Activated CD4-positive, CD25-positive, alpha-beta regulatory T cell (primary cell): Measurements from ENCODE around the gene CPNE7.
"Not testable (repeated sequence)": the region's sequence is repeated elsewhere in the genome, so short reads cannot be mapped to it uniquely, and the experiment has no call there.

Experiments
- DNase-seq, 4 experiments: peaks; one replicate each; lab custom pipeline; 2025; lab: John Stamatoyannopoulos, UW

Gene CPNE7

DNA sequence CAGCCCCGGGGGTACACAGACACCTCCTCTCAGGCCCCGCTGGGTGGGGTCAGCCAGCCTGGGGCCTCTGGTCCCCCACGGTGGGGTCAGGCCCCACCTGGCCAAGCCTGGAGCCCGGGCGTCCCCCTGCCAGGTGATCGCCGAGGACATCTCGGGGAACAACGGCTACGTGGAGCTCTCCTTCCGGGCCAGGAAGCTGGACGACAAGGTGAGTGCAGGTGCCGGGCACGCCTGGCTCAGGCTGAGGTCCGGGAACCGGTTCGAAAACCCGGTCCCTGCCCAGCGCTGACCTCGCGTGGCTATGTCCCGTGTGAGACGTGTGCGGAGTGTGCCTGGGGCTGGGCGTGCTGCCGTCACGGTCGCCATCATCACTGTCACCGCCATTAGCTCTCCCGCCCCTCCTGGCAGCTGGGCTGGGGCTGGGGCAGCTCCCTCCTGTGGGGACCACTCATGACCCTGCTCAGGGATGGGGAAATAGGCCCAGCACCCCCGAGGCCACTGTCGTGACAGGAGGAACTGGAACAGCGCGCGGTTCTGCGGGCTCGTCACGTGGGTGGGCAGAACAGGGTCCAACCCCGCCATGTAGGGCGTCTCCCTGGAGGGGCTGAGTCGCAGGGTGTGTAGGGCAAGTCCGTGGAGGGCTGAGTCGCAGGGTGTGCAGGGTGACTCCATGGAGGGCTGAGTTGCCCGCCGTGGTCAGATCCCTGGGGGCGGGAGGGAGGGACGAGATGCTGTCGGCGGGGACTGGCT, 8.5 kb downstream of the CPNE7 start:
- no peak for DNase-seq

DNA sequence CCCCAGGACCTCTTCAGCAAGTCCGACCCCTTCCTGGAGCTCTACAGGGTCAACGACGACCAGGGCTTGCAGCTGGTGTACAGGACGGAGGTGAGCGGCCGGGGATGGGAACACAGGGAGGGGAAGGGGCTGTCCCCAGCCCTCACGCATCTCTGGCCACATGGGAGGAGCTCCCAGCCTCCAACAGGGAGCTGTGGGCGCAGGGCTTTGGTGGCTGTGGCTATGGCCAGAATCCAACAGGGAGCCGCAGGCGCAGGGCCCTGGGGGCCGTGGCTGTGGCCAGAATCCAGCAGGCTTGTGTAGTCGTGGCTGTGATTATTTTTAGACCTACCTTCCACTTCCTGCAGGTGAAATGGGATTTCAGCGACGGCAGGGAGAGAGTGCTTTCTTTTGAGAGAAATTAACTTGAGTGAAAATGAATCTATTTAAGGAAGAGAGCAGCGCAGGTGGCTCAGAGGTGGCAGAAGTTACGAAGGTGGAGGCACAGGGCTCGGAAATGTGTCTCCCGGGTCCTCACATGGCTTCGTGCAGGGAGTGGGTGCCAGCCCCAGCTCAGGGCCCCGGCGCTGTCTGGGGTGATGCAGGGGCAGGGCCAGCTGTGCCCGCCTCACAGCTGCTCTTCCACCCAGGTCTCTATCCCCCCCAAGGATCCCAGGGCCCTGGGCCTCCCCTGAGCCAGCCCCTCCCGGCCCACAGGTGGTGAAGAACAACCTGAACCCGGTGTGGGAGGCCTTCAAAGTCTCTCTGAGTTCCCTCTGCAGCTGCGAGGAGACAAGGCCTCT, 9.4 kb downstream of the CPNE7 start:
- no peak for DNase-seq

DNA sequence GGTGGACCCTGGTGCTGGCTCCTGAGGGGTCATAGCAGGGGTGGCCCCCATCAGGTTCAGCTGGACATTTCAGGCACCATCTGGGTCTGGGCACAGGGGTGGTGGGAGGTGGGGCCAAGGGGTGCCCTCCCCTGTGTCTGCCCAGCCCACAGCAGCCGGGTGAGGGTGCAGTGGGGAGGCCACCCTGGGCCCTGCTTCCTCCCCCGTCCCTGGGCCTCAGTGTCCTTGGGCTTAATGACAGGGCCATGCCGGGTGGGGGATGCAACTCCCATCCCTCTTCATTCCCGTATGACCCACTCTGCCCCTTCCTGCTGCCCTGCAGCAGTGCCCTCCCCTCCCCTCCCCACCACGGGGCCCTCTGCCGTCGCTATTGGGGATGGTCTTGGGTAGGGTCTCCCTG, 10.7 kb downstream of the CPNE7 start:
- DNase-seq = no peak

DNA sequence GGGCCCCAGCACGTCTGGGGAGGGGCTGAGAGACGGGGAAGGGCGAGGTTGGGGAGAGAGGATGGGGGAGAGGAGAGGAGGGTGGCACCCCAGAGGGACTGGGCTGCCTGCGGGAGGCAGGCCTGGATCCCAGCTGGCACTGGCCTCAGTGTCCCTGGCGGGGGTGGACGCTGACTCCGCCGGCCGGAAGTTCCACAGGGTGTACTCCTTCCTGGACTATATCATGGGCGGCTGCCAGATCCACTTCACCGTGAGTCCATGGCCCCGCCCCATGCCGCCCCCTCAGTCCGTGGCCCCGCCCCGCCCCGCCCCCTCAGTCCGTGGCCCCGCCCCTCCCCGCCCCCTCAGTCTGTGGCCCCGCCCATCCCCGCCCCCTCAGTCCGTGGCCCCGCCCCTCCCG, 11.3 kb downstream of the CPNE7 start:
- DNase-seq = no peak

DNA sequence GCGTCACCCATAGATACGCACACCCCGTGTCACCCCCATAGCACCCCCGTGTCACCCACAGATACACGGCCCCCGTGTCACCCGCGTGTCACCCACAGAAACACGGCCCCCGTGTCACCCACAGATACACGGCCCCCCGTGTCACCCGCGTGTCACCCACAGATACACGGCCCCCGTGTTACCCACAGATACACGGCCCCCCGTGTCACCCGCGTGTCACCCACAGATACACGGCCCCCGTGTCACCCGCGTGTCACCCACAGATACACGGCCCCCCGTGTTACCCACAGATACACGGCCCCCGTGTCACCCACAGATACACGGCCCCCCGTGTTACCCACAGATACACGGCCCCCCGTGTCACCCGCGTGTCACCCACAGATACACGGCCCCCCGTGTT, 12.1 kb downstream of the CPNE7 start:
- not testable (repeated sequence) for DNase-seq

DNA sequence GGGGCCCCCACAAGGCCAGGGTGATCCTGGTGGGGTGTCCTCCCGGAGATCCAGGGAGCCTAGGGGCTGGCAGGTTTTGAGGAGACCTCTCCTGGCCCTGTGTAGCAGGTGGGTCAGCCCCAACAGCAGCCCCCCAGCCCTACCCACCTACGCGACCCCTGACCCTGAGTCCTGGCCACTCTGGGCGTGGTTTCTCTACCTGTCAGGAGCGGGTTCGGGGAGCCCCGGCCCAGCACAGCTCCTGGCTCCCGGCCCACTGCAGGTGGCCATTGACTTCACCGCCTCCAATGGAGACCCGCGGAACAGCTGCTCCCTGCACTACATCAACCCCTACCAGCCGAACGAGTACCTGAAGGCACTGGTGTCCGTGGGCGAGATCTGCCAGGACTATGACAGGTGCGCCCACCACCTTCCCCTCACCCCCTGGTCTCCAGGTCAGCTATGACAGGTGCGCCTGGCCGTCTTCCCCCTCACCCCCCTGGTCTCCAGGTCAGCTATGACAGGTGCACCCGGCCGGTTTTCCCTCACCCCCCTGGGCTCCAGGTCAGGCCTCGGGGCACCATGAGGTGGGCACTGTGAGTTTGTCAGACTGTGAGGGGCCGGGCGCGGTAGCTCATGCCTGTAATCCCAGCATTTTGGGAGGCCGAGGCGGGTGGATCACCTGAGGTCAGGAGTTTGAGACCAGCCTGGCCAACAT, 13.0 kb downstream of the CPNE7 start:
- DNase-seq = no peak

DNA sequence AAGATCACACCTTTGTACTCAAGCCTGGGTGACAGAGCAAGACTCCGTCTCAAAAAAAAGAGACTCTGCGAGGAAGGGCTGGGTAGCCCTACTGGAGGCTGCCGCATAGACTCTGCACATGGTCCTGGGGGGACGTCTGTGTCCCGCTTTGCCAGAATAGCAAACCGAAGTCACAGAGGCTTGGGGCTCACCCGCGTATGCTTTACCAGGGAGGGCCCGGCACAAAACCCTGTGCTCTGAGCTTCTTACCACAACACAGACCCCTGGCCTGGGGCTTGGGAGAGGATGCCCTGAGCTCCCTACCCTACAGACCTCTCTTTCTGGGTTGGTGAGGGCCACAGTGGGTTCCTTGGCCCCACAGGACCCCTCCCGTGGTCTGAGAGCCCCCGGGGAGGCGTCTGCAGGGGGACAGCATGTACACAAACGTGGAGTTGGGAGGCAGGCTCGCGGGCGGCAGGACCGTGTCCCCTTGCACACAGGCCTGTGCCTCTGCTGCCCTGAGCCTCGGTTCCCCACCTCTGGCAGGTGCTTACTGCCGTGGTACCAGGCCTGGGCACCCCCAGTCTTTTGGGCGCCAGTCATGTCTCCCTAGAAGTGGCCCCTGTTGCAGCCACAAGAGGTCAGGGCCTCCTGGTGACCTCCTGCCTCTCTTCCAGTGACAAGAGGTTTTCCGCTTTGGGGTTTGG, 13.8 kb downstream of the CPNE7 start:
- no peak for DNase-seq

DNA sequence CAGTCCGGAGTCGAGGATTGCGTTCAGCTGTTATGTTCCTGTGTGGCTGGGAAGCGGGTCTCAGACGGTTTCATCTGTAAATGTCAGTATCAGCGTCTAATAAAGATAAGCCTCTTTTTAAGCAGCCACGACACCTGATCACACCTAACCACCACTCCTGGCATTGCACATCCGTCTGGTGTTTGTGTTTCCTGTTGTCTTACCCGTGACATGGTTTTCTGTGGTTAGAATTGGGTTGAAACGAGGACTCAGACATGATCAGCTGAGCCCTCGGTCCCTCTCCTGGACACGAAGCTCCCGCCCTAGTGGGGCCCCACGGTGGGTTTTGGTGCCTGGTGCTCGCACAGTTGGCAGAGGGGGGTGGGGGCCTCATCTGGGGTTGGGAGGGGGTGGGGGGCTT, 18.3 kb downstream of the CPNE7 start:
- DNase-seq = no peak

DNA sequence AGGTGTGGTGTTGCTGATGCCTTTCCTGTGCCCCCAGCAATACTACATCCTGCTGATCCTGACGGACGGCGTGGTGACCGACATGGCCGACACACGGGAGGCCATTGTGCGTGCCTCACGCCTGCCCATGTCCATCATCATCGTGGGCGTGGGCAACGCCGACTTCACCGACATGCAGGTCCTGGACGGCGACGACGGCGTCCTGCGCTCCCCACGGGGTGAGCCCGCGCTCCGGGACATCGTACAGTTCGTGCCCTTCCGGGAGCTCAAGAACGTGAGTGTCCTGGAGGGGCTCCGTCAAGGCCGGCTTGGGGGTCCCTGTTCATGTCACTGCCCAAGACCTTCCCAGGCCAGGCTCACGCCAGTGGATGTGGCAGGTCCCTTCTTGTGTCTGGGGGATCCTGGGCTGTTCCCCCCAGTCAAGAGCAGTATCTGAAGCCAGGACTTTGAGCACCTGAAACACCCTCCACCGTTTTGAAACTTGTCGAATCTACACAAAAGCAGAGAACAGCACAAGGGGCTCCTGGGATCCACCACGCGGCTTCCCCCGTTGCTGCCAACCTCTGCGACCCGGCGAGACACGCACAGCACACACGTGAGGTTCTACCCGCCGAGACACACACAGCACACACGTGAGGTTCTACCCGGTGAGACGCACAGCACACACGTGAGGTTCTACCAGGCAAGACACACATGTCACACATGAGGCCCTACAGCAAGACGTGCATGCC, 19.9 kb downstream of the CPNE7 start:
- DNase-seq = no peak

DNA sequence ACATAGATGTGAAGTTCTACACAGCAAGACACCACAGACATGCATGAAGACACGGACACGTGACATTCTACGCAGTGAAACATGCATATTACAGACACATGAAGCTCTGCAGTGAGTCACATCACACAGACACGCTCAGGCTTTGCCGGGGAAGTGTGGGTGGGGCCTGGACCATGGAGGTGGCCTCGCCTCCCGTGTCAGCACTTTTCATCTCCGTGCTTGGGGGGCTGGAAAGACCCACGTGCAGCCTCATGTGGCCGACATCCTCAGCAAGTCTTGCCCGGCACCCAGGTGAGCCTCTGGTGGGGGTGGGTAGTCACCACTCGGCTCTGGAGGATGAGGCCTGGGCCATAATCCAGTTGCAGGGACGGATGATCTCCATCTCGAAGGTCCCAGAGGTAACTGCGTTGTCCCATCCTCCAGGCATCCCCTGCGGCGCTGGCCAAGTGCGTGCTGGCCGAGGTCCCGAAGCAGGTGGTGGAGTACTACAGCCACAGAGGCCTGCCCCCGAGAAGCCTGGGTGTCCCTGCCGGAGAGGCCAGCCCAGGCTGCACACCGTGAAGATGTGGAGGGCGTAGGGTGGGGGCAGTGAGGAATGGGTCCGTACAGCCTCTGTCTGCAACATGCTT, 20.6 kb downstream of the CPNE7 start:
- DNase-seq = no peak

DNA sequence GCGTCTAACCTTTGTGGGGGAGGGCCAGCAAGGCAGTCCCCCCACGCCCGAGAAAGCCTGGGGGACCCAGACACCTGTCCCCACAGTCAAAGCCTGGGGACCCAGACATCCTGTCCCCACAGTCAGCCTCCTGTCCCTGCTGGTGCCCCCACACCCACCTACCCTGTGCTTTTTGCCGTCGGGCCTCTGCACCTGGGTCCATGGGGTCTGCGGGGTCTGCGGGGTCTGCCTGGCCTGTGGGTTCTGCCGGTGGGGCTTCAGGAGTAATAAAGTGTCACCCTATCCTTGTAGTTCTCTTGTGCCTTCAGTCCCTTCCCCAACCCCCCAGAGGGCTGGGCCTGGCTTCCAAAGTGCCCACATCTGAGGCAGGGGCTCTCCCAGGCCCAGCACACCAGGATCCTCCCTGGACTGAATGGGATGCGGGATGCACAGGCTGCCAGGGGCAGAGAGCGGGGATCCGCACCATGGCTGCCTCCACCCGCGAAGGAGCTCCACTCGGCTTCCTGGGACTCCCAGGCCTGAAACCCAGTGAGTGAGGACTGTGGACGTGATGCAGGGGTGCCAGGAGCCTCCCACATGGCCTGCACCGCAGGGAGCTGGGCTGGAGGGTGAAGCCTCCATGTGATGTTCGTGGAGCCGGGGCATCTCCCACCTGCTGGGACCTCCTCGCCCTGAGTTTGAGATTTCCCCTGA, 21.5 kb downstream of the CPNE7 start:
- DNase-seq = no peak

DNA sequence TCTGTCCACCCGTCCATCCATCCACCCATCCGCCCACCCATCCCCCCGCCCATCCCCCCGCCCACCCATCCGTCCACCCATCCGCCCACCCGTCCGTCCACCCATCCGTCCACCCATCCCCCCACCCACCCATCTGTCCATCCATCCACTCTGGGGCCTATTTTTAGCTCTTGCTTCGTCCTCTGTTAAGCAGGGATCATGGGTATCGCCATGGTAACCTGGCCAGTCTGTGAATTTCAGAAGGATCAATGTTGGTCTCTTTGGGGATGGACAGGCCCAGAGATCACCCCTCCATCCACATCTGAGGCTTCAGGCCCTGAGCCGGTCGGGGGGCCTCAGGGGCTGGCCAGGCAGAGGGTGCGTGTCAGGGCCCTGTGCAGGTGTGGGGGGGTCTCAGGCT, 22.6 kb downstream of the CPNE7 start:
- no peak for DNase-seq

DNA sequence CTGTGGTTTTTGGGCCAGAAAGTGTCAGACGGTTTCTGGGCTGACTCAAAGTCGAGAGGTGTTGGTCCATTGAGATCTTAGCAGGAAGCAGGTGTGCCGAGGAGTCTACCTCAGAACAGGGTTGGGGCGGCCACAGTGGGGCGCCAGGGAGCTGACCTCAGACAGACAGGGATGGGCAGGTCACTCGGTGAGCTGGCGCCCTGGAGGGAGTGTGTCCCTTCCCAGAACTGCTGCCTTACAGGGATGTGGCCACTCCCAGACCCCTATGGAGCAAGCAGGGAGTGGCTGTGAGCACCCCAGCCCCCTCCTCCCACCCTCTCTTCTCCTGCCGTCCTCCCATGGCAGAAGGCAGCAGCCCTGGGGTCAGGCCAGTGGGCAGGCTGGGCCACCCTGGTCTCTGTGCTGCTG, 23.9 kb downstream of the CPNE7 start:
- DNase-seq = no peak

DNA sequence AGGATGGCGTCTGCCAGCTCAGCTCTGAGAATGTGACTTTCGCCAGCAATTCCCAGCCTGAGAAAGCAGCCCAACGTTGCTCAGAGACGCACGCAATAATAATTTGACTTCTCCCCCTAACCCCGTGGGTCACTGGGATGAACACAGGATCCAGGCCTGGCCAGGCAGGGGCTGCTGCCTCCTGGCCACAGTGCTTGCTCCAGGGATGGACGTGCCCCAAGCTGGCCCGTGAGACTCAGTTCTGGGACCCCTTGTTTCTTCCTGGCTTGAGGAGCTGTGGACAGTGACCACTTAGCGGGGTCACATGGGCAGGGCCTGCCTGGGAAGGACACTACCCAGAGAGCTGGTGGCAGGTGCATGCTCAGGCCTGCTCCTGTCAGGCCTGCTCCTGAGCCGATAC, 24.3 kb downstream of the CPNE7 start:
- DNase-seq = no peak

DNA sequence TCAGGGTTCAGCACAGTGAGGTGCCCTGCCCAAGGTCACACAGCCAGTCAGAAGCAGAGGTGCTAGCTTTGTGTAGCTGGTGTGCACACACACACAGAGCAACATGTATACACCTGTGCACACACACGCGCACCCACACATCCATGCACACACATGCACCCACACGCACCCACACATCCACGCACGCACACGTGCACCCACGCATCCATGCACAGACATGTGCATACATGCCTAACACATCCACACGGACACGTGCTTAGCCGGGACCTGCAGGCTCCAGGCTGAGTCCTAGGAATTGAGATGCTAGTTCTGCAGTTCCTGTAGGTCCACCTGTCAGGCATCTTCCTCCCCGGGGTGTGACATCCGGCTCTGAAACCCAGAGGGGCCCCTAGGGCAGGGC, 24.9 kb downstream of the CPNE7 start:
- DNase-seq = no peak

DNA sequence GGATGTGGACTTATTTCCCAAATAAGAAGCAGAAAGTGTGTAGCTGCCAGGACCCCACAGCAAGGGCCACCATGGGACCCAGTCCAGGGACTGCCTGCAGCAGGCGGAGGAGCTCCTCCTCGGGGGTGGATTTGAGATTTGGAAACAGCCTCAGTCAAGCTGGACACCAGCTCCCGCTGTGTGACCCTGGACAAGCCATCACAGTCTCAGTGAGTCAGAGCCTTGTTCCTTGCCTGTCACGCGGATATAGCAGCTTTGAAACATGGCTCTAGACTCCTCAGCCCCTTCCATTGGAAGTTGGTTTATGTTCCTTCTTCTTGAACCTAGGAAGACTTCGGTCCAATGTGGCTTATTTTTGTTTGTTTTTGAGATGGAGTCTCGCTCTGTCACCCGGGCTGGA, 25.4 kb downstream of the CPNE7 start:
- no peak for DNase-seq

DNA sequence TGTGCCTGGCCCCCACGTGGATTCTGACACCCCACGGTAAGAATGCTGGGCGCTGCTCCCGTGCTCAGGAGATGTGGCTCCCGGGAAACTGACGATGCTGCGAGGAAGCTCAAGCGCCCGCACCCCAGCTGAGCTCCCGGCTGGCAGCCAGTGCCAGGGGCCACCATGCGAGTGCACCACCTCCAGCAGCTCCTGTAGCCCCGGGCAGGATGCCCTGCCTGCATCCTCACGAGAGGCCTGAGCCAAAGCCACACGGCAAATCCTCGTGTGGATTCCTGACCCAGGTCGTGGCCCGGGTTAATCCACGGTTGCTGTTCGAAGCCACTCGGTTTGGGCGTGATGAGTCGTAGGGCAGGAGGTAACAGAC, 26.3 kb downstream of the CPNE7 start:
- DNase-seq = no peak

DNA sequence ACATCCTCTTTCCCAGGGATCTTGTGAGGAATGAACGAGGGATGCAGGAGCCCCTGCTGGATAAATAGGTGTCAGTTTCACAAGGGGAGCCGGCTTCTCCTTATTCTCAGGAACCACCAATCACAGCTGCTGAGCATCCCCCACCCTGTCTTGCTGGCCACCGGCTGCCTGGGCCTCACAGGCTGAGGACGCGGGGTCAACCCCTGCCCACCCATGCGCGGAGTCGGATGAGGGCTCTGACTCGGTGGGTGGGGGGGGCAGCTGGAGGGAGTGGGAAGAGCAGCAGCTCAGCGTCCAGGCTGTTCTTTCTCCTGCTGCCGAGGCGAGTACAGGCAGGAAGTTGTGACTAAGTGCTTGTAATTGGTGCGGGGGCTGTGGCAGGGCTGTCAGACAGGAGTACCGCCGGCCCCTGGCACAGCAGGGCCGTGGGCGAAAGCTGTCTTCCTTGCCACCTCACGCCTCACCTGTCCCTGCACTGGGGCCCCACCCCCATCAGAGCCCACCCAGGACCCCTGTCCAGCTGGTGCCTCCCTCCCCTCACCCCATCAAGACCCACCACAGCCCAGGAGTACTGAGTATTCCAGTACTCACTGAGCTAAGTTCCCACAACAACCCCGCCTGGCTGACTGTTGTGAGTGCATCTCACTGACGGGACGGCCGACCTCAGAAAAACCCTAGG, 26.9 kb downstream of the CPNE7 start:
- peak in 2 of 4 experiments; percentile 27 to 28 for DNase-seq

DNA sequence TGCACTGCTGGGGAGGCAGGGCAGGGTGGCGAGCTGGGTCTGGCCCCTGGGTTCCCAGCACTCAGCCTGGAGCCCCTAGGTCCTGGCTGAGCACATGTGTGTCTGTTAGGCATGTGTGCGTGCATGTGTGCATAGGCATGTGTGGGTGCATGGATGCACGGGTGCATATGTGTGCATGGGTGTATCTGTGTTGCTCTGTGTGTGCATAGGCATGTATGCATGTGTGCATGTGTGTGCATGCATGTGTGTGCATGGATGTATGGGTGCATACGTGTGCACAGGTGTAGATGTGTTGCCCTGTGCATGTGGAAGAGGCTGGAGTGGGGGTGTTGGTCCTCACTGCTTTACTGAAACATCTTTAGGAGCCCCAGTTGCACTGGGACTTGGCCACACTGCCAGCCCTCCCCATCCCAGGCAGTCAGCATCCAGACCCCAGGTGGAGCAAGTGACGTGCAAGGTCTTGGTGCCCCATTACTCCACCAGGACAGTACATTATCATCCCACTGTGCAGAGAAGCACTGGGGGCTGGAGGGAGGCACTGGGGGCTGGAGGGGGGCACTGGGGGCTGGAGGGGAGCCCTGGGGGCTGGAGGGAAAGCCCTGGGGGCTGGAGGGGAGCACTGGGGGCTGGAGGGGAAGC, 27.5 kb downstream of the CPNE7 start:
- DNase-seq = no peak

DNA sequence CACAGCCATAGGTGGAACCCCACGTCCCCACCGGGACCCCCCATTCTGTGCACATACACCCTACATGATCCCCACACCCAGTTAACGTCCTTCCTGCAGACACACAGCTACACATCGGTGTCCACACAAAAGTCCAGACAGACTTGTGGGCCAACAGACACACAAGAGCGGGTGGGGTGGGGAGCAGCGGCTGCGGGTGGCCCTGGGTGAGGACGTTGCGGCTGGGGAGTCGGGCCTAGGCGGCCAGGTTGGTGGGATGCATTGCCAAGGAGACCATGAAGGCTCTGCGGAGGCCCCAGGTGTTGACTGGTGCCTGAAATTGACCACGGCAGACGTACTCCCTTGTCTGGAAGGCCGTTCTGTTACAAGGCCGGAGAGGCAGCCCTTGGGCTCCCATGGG, 29.2 kb downstream of the CPNE7 start:
- DNase-seq = no peak
